GM12891 (cell line): ENCODE results near the gene RYR3.

Experiments
- PAX5 ChIP-seq: IDR thresholded peaks from 2 replicates; pipeline ENCODE4 v1.6.1; 2011; ENCODE audit warnings: low read length, moderate library complexity, mild to moderate bottlenecking; ENCODE audit not compliant: insufficient read depth, severe bottlenecking
- POLR2A ChIP-seq: IDR thresholded peaks from 2 replicates; pipeline ENCODE4 v1.6.1; 2011; ENCODE audit warnings: low read depth, low read length, control low read depth
- POLR2AphosphoS5 ChIP-seq: IDR thresholded peaks from 2 replicates; pipeline ENCODE4 v1.6.1; 2011; ENCODE audit warnings: low read depth, low read length, control low read depth
- TAF1 ChIP-seq: IDR thresholded peaks from 2 replicates; pipeline ENCODE4 v1.6.1; 2011; ENCODE audit warnings: low read depth, low read length, control low read depth

GRCh38 chr15:33907326-33907725, 596.6 kb downstream of the RYR3 start:
- TF ChIP-seq POLR2AphosphoS5 (no peak), POLR2A (no peak), TAF1 (no peak), PAX5 (no peak)
